ENCODE data around the gene TMEM225B. TPM values are rescaled to one million over a fixed set of nuclear protein-coding genes. Genes with fewer than 3 reads are reported as not detected.
"Not testable (repeated sequence)": the region's sequence is repeated elsewhere in the genome, so short reads cannot be mapped to it uniquely, and the experiment has no call there.

TMEM225B gene
- total and polyA plus RNA-seq, 9 donors: 0.25 to 3.5 (median 1.2) TPM

DNA sequence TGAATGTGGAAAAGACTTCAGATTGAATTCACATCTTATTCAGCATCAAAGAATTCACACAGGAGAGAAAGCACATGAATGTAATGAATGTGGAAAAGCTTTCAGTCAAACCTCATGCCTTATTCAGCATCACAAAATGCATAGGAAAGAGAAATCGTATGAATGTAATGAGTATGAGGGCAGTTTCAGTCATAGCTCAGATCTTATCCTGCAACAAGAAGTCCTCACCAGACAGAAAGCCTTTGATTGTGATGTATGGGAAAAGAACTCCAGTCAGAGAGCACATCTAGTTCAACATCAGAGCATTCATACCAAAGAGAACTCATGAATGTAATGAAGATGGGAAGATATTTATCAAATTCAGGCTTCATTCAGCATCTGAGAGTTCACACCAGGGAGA, 24.8 kb upstream of the TMEM225B start:
- Histone ChIP-seq H3K4me1 (ENCODE audit: insufficient read depth) (peaks cover 1% of the 10 kb centered on the region), H3K9me3 (no peaks in the 10 kb centered on the region), H3K27ac (no peak overlapping the region), H3K27me3 (no peaks in the 10 kb centered on the region), H3K4me3 (no peak overlapping the region), H3K36me3 (no peaks in the 10 kb centered on the region)
- no peak for DNase-seq
- WGBS, 3 donors: 81 to 92% (median 84%) methylated on average over 1 of the region's 1 CpG
- intact Hi-C loops (cut with DNase I): no loop called here
- TF ChIP-seq, protein P1, sequence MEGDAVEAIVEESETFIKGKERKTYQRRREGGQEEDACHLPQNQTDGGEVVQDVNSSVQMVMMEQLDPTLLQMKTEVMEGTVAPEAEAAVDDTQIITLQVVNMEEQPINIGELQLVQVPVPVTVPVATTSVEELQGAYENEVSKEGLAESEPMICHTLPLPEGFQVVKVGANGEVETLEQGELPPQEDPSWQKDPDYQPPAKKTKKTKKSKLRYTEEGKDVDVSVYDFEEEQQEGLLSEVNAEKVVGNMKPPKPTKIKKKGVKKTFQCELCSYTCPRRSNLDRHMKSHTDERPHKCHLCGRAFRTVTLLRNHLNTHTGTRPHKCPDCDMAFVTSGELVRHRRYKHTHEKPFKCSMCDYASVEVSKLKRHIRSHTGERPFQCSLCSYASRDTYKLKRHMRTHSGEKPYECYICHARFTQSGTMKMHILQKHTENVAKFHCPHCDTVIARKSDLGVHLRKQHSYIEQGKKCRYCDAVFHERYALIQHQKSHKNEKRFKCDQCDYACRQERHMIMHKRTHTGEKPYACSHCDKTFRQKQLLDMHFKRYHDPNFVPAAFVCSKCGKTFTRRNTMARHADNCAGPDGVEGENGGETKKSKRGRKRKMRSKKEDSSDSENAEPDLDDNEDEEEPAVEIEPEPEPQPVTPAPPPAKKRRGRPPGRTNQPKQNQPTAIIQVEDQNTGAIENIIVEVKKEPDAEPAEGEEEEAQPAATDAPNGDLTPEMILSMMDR (IDR thresholded peaks at IDR 0.05): no peak
- TF ChIP-seq EP300 (IDR thresholded peaks at IDR 0.05): no peak
- no peak for TF ChIP-seq POLR2A (IDR thresholded peaks at IDR 0.05)

DNA sequence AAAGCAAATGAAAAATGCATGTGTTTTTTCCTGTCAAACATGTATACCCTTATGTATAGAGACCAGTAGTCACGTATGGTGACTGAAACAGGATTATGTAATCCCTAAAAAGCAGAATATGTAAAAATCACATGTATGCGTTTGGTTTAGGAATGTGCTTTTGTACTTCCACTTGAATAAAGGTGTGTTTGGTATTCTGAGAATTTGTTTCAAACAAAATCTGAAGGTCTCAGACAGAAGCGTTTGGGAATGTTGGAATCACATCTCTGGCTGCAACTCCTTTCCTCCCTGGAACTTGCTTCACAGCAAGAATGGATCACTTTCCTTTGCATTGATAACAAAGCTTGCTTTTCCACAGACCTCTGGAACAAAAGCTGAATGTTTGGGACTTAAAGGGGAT, 21.8 kb upstream of the TMEM225B start:
- Histone ChIP-seq H3K36me3 (no peaks in the 10 kb centered on the region), H3K4me3 (no peak overlapping the region), H3K27me3 (no peaks in the 10 kb centered on the region), H3K27ac (no peak overlapping the region), H3K4me1 (ENCODE audit: insufficient read depth) (peaks cover 6% of the 10 kb centered on the region), H3K9me3 (no peaks in the 10 kb centered on the region)
- 53 to 58% (median 55%) methylated on average over 3 of the region's 3 CpGs for WGBS, 3 donors
- intact Hi-C loops (cut with DNase I): no loop called here
- DNase-seq: no peak
- TF ChIP-seq EP300 (IDR thresholded peaks at IDR 0.05): no peak
- no peak for TF ChIP-seq POLR2A (IDR thresholded peaks at IDR 0.05)
- TF ChIP-seq, protein P1 (IDR thresholded peaks at IDR 0.05): no peak

DNA sequence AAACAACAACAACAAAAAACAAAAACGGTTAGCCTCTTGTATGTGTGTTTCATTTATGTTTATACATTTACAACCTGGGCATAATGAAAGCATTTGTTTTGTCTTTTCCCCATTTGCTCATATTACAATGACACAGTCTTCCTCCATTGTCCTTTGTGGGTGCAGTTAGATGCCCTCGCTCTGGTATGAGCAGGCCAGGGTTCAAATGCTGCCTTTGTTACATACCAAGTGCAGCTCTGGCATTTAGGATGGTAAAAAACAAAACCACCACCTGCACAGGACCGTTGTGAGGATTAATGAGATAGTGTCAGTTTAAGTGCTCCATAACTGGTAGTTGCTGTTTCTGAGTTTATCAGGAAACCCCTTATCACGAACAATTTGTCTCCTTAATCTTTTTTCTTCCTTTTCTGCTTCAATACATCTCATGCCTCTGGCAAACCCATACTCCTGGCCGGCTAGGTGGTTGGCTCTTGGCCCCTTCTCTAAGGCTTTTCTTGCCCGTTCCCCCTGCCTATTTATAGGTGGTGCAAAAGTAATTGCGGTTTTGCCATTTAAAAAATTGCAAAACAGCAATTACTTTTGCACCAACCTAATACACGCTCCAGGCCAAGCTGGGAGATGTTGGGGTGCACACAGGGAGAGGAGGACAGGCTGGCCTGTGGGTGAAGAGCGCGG, 18.6 kb upstream of the TMEM225B start:
- Histone ChIP-seq H3K4me3 (peak overlapping the region; percentile 53), H3K27ac (no peak overlapping the region), H3K4me1 (ENCODE audit: insufficient read depth) (peaks cover 6% of the 10 kb centered on the region), H3K36me3 (no peaks in the 10 kb centered on the region), H3K9me3 (no peaks in the 10 kb centered on the region), H3K27me3 (no peaks in the 10 kb centered on the region)
- intact Hi-C loops (cut with DNase I): no loop called here
- TF ChIP-seq, protein P1 (IDR thresholded peaks at IDR 0.05): no peak
- no peak for TF ChIP-seq POLR2A (IDR thresholded peaks at IDR 0.05)
- no peak for TF ChIP-seq EP300 (IDR thresholded peaks at IDR 0.05)
- WGBS, 3 donors: 25 to 31% (median 29%) methylated on average over 10 of the region's 10 CpGs
- no peak for DNase-seq

DNA sequence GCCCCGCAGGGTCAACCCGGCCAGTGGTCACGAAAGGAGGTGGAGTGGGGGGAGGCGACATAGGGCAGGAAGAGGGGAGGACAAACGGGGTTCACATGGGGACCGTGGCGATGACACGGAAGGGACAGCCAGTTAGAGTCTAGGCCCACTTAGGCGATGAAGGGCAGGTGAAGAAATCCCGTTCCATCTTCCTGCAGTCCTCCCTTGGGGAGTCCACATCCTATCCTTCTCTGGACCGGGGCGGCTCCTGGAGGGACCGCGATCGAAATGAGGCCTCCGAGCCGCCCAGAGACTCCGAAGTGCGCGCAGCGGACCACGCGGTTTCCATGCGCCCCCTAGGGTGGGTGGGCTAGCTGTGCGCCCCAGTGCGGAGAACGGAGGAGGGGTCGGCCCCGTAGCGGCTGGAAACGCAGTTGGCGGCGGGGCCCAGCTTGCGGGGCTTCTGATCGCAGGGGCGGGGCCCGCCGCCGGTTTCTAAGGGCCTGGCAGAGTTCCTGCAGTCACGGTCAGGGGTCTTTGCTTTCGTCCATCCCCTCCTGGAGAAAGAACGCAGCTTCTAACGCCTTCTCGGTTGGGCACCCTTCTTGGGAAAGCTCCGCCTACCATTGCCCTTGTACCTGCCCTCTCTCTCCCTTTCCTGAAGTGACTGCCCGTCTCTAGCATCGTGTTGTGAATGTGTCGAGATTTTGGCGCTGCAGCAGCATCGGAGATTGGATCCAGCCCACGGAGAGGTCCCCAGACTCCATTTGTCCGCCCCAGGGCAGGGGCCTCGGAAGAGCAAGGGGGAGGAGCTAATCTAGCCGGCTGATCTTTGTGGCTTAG, 17.9 kb upstream of the TMEM225B start:
- Histone ChIP-seq H3K27me3 (no peaks in the 10 kb centered on the region), H3K27ac (no peak overlapping the region)
- peak; percentile 34 to 71 (median 51) for DNase-seq

DNA sequence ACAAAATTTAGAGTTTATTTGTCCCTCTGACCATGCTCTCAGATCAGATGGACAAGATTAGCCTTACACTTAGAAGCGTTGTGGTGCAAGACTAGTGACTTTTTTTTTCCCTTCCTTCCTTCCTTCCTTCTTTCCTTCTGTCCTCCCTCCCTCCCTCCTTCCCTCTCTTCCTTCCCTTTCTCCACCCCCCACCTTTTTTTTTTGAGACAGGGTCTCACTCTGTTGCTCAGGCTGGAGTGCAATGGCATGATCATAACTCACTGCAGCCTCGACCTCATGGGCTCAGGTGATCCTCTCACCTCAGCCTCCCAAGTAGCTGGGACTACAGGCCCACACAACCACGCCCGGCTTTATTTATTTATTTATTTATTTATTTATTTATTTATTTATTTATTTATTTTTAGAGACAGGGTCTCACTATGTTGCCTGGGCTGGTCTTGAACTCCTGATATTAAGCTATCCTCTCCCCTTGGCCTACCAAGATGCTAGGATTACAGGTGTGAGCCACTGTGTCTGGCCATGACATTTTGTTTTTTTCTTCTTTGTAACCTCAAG, 17.2 kb upstream of the TMEM225B start:
- DNase-seq: not testable (repeated sequence)
- WGBS, 3 donors: 47 to 52% (median 51%) methylated on average over 4 of the region's 4 CpGs

More for the DNA sequence above, 17.9 kb upstream of the TMEM225B start:
- no peaks in the 10 kb centered on the region for H3K9me3 ChIP-seq
- H3K4me3 ChIP-seq: peak overlapping the region; percentile 53
- WGBS, 3 donors: 0 to 1% (median 0%) methylated on average over 50 to 54 of the region's 54 CpGs
- H3K4me1 ChIP-seq (ENCODE audit: insufficient read depth): peaks cover 4% of the 10 kb centered on the region
- no peaks in the 10 kb centered on the region for H3K36me3 ChIP-seq
- TF ChIP-seq EP300 (IDR thresholded peaks at IDR 0.05) (no peak), POLR2A (IDR thresholded peaks at IDR 0.05) (no peak)
- TF ChIP-seq, protein P1 (IDR thresholded peaks at IDR 0.05): peak in 2 of 3 donors; percentile 17 to 24
- intact Hi-C loops (cut with DNase I): no loop called here

More for the DNA sequence above, 17.2 kb upstream of the TMEM225B start:
- H3K4me3 ChIP-seq: peak overlapping the region; percentile 53
- intact Hi-C loops (cut with DNase I); H3K36me3 ChIP-seq; H3K9me3 ChIP-seq; H3K4me1 ChIP-seq (ENCODE audit: insufficient read depth); H3K27ac ChIP-seq; H3K27me3 ChIP-seq: not testable (repeated sequence)

Measured in ovary (tissue), 9 donors.